IMR-90 (cell line): ENCODE measurements around the gene NXF1. TPM values are rescaled to one million over a fixed set of nuclear protein-coding genes. Genes with fewer than 3 reads are reported as not detected.

Experiments
- ATAC-seq: fragments of 200-7000 bp; cut with Tn5 transposase; 2 replicates; pipeline ENCODE4 v1.9.1; 2020; ENCODE audit warnings: low read depth, mild to moderate bottlenecking, moderate library complexity
- BruUV-seq: library from RNA; stranded (reverse); fragments of 400-500 nt; replicated peaks from 2 replicates; lab custom pipeline; 2021; lab: Mats Ljungman, UMichigan
- CTCF ChIA-PET: fragments of 300-600 bp; formaldehyde crosslinking; extraction: SDS; loops from one replicate; lab custom pipeline; 2021; ENCODE audit warnings: antibody characterized with exemption; lab: Yijun Ruan, JAX
- POLR2A ChIA-PET: fragments of 300-600 bp; sonication (Branson Sonifier 250); formaldehyde crosslinking; loops from one replicate; lab custom pipeline; 2022; ENCODE audit warnings: antibody characterized with exemption; ENCODE audit not compliant: unreplicated experiment; lab: Charles Lee
- DNase-seq: peaks from one replicate; pipeline ENCODE4 v3.0.0; 2013
- H2AFZ ChIP-seq: replicated peaks from 2 replicates; pipeline ENCODE3; 2013; ENCODE audit warnings: low read length, mild to moderate bottlenecking; ENCODE audit not compliant: poor library complexity
- H2AK5ac ChIP-seq: 2 replicates; pipeline ENCODE4 v1.6.1; 2013; ENCODE audit warnings: low read depth, low read length, inconsistent platforms
- H2AK9ac ChIP-seq: replicated peaks from 2 replicates; pipeline ENCODE3; 2013; ENCODE audit warnings: mild to moderate bottlenecking, low read depth, low read length, moderate library complexity; ENCODE audit not compliant: poor library complexity
- H2BK120ac ChIP-seq: 2 replicates; pipeline ENCODE4 v1.6.1; 2013; ENCODE audit warnings: low read depth, low read length, inconsistent platforms
- H2BK15ac ChIP-seq: 3 replicates; pipeline ENCODE4 v1.6.1; 2013; ENCODE audit warnings: low read depth, low read length, inconsistent platforms
- H2BK20ac ChIP-seq: 2 replicates; pipeline ENCODE4 v1.6.1; 2013; ENCODE audit warnings: low read depth, mild to moderate bottlenecking, inconsistent platforms, low read length, moderate library complexity
- H2BK5ac ChIP-seq: 2 replicates; pipeline ENCODE4 v1.6.1; 2013; ENCODE audit warnings: mild to moderate bottlenecking, low read depth, low read length, inconsistent platforms; ENCODE audit not compliant: poor library complexity, severe bottlenecking
- H3K14ac ChIP-seq: replicated peaks from 2 replicates; pipeline ENCODE4 v1.6.1; 2013; ENCODE audit warnings: low read depth, low read length, inconsistent platforms
- H3K18ac ChIP-seq: 2 replicates; pipeline ENCODE4 v1.6.1; 2013; ENCODE audit warnings: low read depth, low read length, control low read depth
- H3K23ac ChIP-seq: 2 replicates; pipeline ENCODE4 v1.6.1; 2013; ENCODE audit warnings: low read depth, low read length, inconsistent platforms
- H3K27ac ChIP-seq: 2 replicates; pipeline ENCODE4 v1.5.1; 2013; ENCODE audit warnings: mild to moderate bottlenecking, control low read depth, low read length; ENCODE audit not compliant: insufficient read depth
- H3K27me3 ChIP-seq: 2 replicates; pipeline ENCODE4 v1.6.1; 2013; ENCODE audit warnings: low read length; ENCODE audit not compliant: control insufficient read depth, insufficient read depth
- H3K36me3 ChIP-seq: 2 replicates; pipeline ENCODE4 v1.6.1; 2013; ENCODE audit warnings: low read length, mixed read lengths; ENCODE audit not compliant: control insufficient read depth, insufficient read depth
- H3K4ac ChIP-seq: 2 replicates; pipeline ENCODE4 v1.6.1; 2013; ENCODE audit warnings: low read depth, low read length, inconsistent platforms
- H3K4me1 ChIP-seq: 2 replicates; pipeline ENCODE4 v1.6.1; 2013; ENCODE audit warnings: low read length, mixed read lengths; ENCODE audit not compliant: control insufficient read depth, insufficient read depth
- H3K4me2 ChIP-seq: 2 replicates; pipeline ENCODE4 v1.6.1; 2013; ENCODE audit warnings: low read depth, mild to moderate bottlenecking, control low read depth, low read length, moderate library complexity
- H3K4me3 ChIP-seq: 2 replicates; pipeline ENCODE4 v1.5.1; 2013; ENCODE audit warnings: low read depth, mild to moderate bottlenecking, control low read depth, low read length, moderate library complexity; ENCODE audit not compliant: insufficient read depth
- H3K56ac ChIP-seq: 2 replicates; pipeline ENCODE4 v1.6.1; 2013; ENCODE audit warnings: low read length, inconsistent platforms; ENCODE audit not compliant: insufficient read depth; ENCODE audit errors: extremely low read depth
- H3K79me1 ChIP-seq, 2 experiments: 2 replicates each; pipeline ENCODE4 v1.6.1; 2013; ENCODE audit warnings: low read length in 2 of 2, inconsistent platforms in 1 of 2, low read depth in 1 of 2
- H3K9ac ChIP-seq: 2 replicates; pipeline ENCODE4 v1.6.1; 2013; ENCODE audit warnings: low read depth, low read length, control low read depth
- H3K9me1 ChIP-seq: 2 replicates; pipeline ENCODE4 v1.6.1; 2013; ENCODE audit warnings: low read length, inconsistent platforms; ENCODE audit not compliant: insufficient read depth
- H3K9me3 ChIP-seq: 2 replicates; pipeline ENCODE4 v1.6.1; 2013; ENCODE audit warnings: low read length; ENCODE audit not compliant: control insufficient read depth, insufficient read depth
- H4K20me1 ChIP-seq: 2 replicates; pipeline ENCODE4 v1.6.1; 2013; ENCODE audit warnings: low read length, inconsistent platforms; ENCODE audit not compliant: insufficient read depth
- H4K5ac ChIP-seq: 2 replicates; pipeline ENCODE4 v1.6.1; 2013; ENCODE audit warnings: mild to moderate bottlenecking, low read depth, low read length, control low read depth
- H4K8ac ChIP-seq, 2 experiments: 2 replicates each; pipeline ENCODE4 v1.6.1; 2013; ENCODE audit warnings: low read depth in 2 of 2, low read length in 2 of 2, control low read depth in 1 of 2, inconsistent platforms in 1 of 2
- H4K91ac ChIP-seq: 2 replicates; pipeline ENCODE4 v1.6.1; 2013; ENCODE audit warnings: low read depth, low read length, inconsistent platforms; ENCODE audit not compliant: insufficient read depth
- CHD1 ChIP-seq: IDR thresholded peaks from 2 replicates; pipeline ENCODE4 v1.6.1; 2012; ENCODE audit warnings: low read depth, low read length, improper control_type of control experiment
- CTCF ChIP-seq: conservative IDR thresholded peaks from 2 replicates; pipeline ENCODE4 v1.5.1; 2012; ENCODE audit warnings: mild to moderate bottlenecking, low read depth, low read length, improper control_type of control experiment
- ELK1 ChIP-seq: fragments of 150-350 bp; IDR thresholded peaks from 2 replicates; pipeline ENCODE4 v1.6.1; 2016; ENCODE audit warnings: low read depth, mild to moderate bottlenecking, low read length, moderate library complexity, borderline replicate concordance
- FOS ChIP-seq: fragments of 150-350 bp; IDR thresholded peaks from 2 replicates; pipeline ENCODE4 v1.6.1; 2016; ENCODE audit warnings: low read depth, low read length
- MAZ ChIP-seq: IDR thresholded peaks from 2 replicates; pipeline ENCODE4 v1.6.1; 2012; ENCODE audit warnings: low read depth, mild to moderate bottlenecking, low read length, improper control_type of control experiment, moderate library complexity, borderline replicate concordance
- POLR2A ChIP-seq: IDR thresholded peaks from 2 replicates; pipeline ENCODE4 v1.6.1; 2012; ENCODE audit warnings: mild to moderate bottlenecking, low read depth, low read length
- RAD21 ChIP-seq: IDR thresholded peaks from 2 replicates; pipeline ENCODE4 v1.6.1; 2012; ENCODE audit warnings: low read length, improper control_type of control experiment
- RFX5 ChIP-seq: IDR thresholded peaks from 2 replicates; pipeline ENCODE4 v1.8.0; 2012; ENCODE audit warnings: low read depth, mild to moderate bottlenecking, low read length, moderate library complexity
- SMC3 ChIP-seq: fragments of 150-350 bp; IDR thresholded peaks from 2 replicates; pipeline ENCODE4 v1.6.1; 2016; ENCODE audit warnings: low read depth, mild to moderate bottlenecking, antibody characterized with exemption, low read length, moderate library complexity
- USF2 ChIP-seq: fragments of 150-350 bp; IDR thresholded peaks from 2 replicates; pipeline ENCODE4 v1.6.1; 2017; ENCODE audit warnings: mild to moderate bottlenecking, antibody characterized with exemption, low read length, low read depth
- WGBS, 2 experiments: methylation state at CpG; one replicate each; pipeline versions ENCODE4 v1.1.5 to v1.1.7; 2013; ENCODE audit warnings: missing lambda C conversion rate in 2 of 2; ENCODE audit not compliant: insufficient read length in 1 of 2; ENCODE audit errors: extremely low coverage in 2 of 2; 5-methylcytosine and 5-hydroxymethylcytosine counted together
- dilution Hi-C: fragments of 300-500 bp; cut with HindIII; formaldehyde crosslinking; loops from one replicate; pipeline ENCODE4 v1.14.3; 2018; ENCODE audit warnings: low sequenced_read_pairs; ENCODE audit not compliant: unreplicated experiment
- in situ Hi-C: fragments of 300-500 bp; cut with MboI; formaldehyde crosslinking; loops from 3 replicates; pipeline ENCODE4 v1.14.3; 2019; ENCODE audit warnings: low sequenced_read_pairs, inconsistent platforms, mixed read lengths
- intact Hi-C: fragments of 100-400 bp; cut with micrococcal nuclease; formaldehyde crosslinking; loops from 2 replicates; pipeline ENCODE4 v1.10.0; 2022
- polyA plus RNA-seq, 3 experiments: library from polyadenylated mRNA; depleted of rRNA; stranded (reverse); fragments of >200 nt; gene quantifications; 2 replicates each; pipeline ENCODE4 v1.2.3, GENCODE V29; 2012; ENCODE audit warnings: low replicate concordance in 1 of 3
- total RNA-seq: library from RNA; depleted of rRNA; stranded (reverse); fragments of >200 nt; gene quantifications from 2 replicates; pipeline ENCODE4 v1.2.3, GENCODE V29; 2012

NXF1 gene
- total and polyA plus RNA-seq, 2 of the 4 experiments (the other 2 are of a cell fraction) = 26.3 to 97.4 TPM

- intact Hi-C loops = no loop called here
Observed at GRCh38 chr11:62816557-62816956, 11.3 kb upstream of the NXF1 start.

More at GRCh38 chr11:62816557-62816956, 11.3 kb upstream of the NXF1 start:
- H2BK15ac ChIP-seq = no peak overlapping the region
- BruUV-seq = no TSS peak
- H2AFZ ChIP-seq = no peak overlapping the region
- no peaks in the 10 kb centered on the region for H3K27me3 ChIP-seq
- H2BK120ac ChIP-seq = no peak overlapping the region
- peaks cover 51% of the 10 kb centered on the region for H3K36me3 ChIP-seq
- no peak overlapping the region for H3K18ac ChIP-seq
- peaks cover 0 to 3% of the 10 kb centered on the region in 2 experiments; a peak in 2 of 4 replicates for H3K79me1 ChIP-seq
- no peak overlapping the region for H2BK20ac ChIP-seq
- no peaks in the 10 kb centered on the region for H3K4me1 ChIP-seq
- ATAC-seq = no peak
- H3K56ac ChIP-seq = no peak overlapping the region
- H4K20me1 ChIP-seq = no peaks in the 10 kb centered on the region
- no peak for TF ChIP-seq RAD21
- no peak for TF ChIP-seq POLR2A
- no peak for TF ChIP-seq CTCF
- no peak for TF ChIP-seq FOS
- TF ChIP-seq SMC3 = no peak
- no peak for TF ChIP-seq RFX5
- no peak for TF ChIP-seq ELK1
- no peak for TF ChIP-seq MAZ
- TF ChIP-seq USF2 = no peak
- TF ChIP-seq CHD1 = no peak
- DNase-seq = no peak
- no peak overlapping the region for H2BK5ac ChIP-seq
- no peaks in the 10 kb centered on the region for H3K9me3 ChIP-seq
- dilution Hi-C loops = no loop called here
- in situ Hi-C loops = no loop called here
- no peak overlapping the region for H3K9ac ChIP-seq
- no peak overlapping the region for H3K4me3 ChIP-seq
- no peak overlapping the region for H2AK5ac ChIP-seq
- no peak overlapping the region for H3K4me2 ChIP-seq
- no peak overlapping the region for H3K4ac ChIP-seq
- ChIA-PET POLR2A (no interaction called here), CTCF (interaction anchor here (0.6 to 0.9 kb wide), 3 partner anchors 10 to 30 kb away, joined by 3 read pairs; no protein-coding TSS in a partner anchor)
- WGBS, 2 experiments = no CpG with 5 or more reads among the region's 8 CpGs
- H2AK9ac ChIP-seq = no peak overlapping the region
- H4K5ac ChIP-seq = no peak overlapping the region
- H4K8ac ChIP-seq = no peak overlapping the region
- no peak overlapping the region for H4K91ac ChIP-seq
- no peak overlapping the region for H3K27ac ChIP-seq
- H3K14ac ChIP-seq = no peak overlapping the region
- no peak overlapping the region for H3K23ac ChIP-seq
- no peaks in the 10 kb centered on the region for H3K9me1 ChIP-seq
